ENCODE data around the gene ZFY. TPM values are rescaled to one million over a fixed set of nuclear protein-coding genes. Genes with fewer than 3 reads are reported as not detected.

The ZFY gene
- total and polyA plus RNA-seq, 2 of the 4 experiments (the other 2 are of a cell fraction): not detected

DNA sequence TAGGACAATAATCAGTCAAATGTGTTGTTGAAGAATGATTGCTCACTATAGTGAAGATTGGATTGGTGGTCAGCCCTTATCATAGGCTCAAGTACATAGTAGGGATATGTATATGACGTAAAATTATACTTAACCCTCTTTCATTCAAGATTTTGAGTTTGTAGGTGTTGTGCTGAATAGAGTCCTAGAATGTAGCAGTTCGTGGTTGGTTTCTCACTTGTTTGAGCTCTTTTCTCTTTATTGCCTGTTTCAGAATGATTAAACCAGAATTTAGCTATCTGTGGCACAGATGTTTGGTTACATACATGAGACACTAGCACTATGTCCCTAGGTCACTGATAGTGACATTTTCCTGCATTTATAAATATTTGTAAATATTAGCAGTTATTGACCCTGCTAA, 15.5 kb downstream of the ZFY start:
- TF ChIP-seq CEBPB (IDR thresholded peaks at IDR 0.05; ENCODE audit: low read depth, low read length) (no peak), MXI1 (IDR thresholded peaks at IDR 0.05; ENCODE audit: borderline replicate concordance, low read depth, low read length) (no peak), BHLHE40 (IDR thresholded peaks at IDR 0.05; ENCODE audit: low read depth, low read length) (no peak), NFE2L2 (IDR thresholded peaks at IDR 0.05; ENCODE audit: low read depth, low read length) (no peak), RFX5 (IDR thresholded peaks at IDR 0.05; ENCODE audit: low read depth, low read length) (no peak), RAD21 (IDR thresholded peaks at IDR 0.05; ENCODE audit: low read length) (no peak), MAFK (IDR thresholded peaks at IDR 0.05; ENCODE audit: low read depth, low read length) (no peak), MAZ (IDR thresholded peaks at IDR 0.05; ENCODE audit: borderline replicate concordance, low read depth, low read length) (no peak), RCOR1 (IDR thresholded peaks at IDR 0.05; ENCODE audit: insufficient replicate concordance, low read length) (no peak)
- TF ChIP-seq, protein P1, sequence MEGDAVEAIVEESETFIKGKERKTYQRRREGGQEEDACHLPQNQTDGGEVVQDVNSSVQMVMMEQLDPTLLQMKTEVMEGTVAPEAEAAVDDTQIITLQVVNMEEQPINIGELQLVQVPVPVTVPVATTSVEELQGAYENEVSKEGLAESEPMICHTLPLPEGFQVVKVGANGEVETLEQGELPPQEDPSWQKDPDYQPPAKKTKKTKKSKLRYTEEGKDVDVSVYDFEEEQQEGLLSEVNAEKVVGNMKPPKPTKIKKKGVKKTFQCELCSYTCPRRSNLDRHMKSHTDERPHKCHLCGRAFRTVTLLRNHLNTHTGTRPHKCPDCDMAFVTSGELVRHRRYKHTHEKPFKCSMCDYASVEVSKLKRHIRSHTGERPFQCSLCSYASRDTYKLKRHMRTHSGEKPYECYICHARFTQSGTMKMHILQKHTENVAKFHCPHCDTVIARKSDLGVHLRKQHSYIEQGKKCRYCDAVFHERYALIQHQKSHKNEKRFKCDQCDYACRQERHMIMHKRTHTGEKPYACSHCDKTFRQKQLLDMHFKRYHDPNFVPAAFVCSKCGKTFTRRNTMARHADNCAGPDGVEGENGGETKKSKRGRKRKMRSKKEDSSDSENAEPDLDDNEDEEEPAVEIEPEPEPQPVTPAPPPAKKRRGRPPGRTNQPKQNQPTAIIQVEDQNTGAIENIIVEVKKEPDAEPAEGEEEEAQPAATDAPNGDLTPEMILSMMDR (conservative IDR thresholded peaks at IDR 0.05; ENCODE audit: low read depth, low read length): no peak
- ChIA-PET POLR2A (ENCODE audit: unreplicated experiment) (no interaction called here), CTCF (no interaction called here)
- Histone ChIP-seq H3K4ac (ENCODE audit: low read depth, low read length) (no peak overlapping the region), H3K18ac (ENCODE audit: low read depth, low read length) (no peak overlapping the region), H3K14ac (replicated peaks; ENCODE audit: low read depth, low read length) (no peak overlapping the region), H3K36me3 (ENCODE audit: control insufficient read depth, insufficient read depth, low read length) (no peaks in the 10 kb centered on the region), H4K8ac (ENCODE audit: low read depth in 2 of 2, low read length in 2 of 2) (no peak overlapping the region), H4K5ac (ENCODE audit: low read depth, low read length) (no peak overlapping the region), H3K4me3 (ENCODE audit: insufficient read depth, low read depth, low read length) (no peak overlapping the region), H4K20me1 (ENCODE audit: insufficient read depth, low read length) (no peaks in the 10 kb centered on the region), H2AFZ (replicated peaks; ENCODE audit: low read length, poor library complexity) (no peak overlapping the region), H3K4me2 (ENCODE audit: low read depth, low read length) (no peak overlapping the region), H3K9me1 (ENCODE audit: insufficient read depth, low read length) (no peaks in the 10 kb centered on the region), H3K9ac (ENCODE audit: low read depth, low read length) (no peak overlapping the region), H4K91ac (ENCODE audit: insufficient read depth, low read depth, low read length) (no peak overlapping the region), H2BK15ac (ENCODE audit: low read depth, low read length) (no peak overlapping the region), H3K79me1 (ENCODE audit: low read depth in 1 of 2, low read length in 2 of 2) (no peaks in the 10 kb centered on the region), H2BK20ac (ENCODE audit: low read depth, low read length) (no peak overlapping the region), H3K27ac (ENCODE audit: insufficient read depth, low read length) (no peak overlapping the region), H2AK5ac (ENCODE audit: low read depth, low read length) (no peak overlapping the region), H3K27me3 (ENCODE audit: control insufficient read depth, insufficient read depth, low read length) (no peaks in the 10 kb centered on the region), H2BK5ac (ENCODE audit: low read depth, low read length, poor library complexity, severe bottlenecking) (no peak overlapping the region), H3K4me1 (ENCODE audit: control insufficient read depth, insufficient read depth, low read length) (no peaks in the 10 kb centered on the region), H3K9me3 (ENCODE audit: control insufficient read depth, insufficient read depth, low read length) (no peaks in the 10 kb centered on the region), H2BK120ac (ENCODE audit: low read depth, low read length) (no peak overlapping the region), H3K56ac (ENCODE audit: extremely low read depth, insufficient read depth, low read length) (no peak overlapping the region), H3K23ac (ENCODE audit: low read depth, low read length) (no peak overlapping the region), H2AK9ac (replicated peaks; ENCODE audit: low read depth, low read length, poor library complexity) (no peak overlapping the region)
- BruUV-seq (replicated peaks): no TSS peak
- ATAC-seq (ENCODE audit: low read depth): no peak
- dilution Hi-C loops (cut with HindIII; ENCODE audit: low sequenced_read_pairs, unreplicated experiment): no loop called here
- no peak for DNase-seq
- in situ Hi-C loops (cut with MboI; ENCODE audit: low sequenced_read_pairs): no loop called here
- WGBS, 2 experiments (ENCODE audit: extremely low coverage in 2 of 2, insufficient read length in 1 of 2): no CpG with 5 or more reads among the region's 2 CpGs
- intact Hi-C loops (cut with micrococcal nuclease): no loop called here

Data from IMR-90 (cell line).